GM23248 (cell line): ENCODE data around the gene CAPN7. TPM values are rescaled to one million over a fixed set of nuclear protein-coding genes. Genes with fewer than 3 reads are reported as not detected.
"Not testable (repeated sequence)": the region's sequence is repeated elsewhere in the genome, so short reads cannot be mapped to it uniquely, and the experiment has no call there.

Source experiments
- DNase-seq: peaks from one replicate; pipeline ENCODE4 v3.0.0-alpha.2; 2015
- H2AFZ ChIP-seq: fragments of 200-600 bp; sonication (generic); 2 replicates; pipeline ENCODE4 v1.6.1; 2016; ENCODE audit warnings: antibody characterized with exemption
- H3F3A ChIP-seq: fragments of 200-600 bp; sonication (generic); 2 replicates; pipeline ENCODE4 v1.6.1; 2016; ENCODE audit warnings: mild to moderate bottlenecking, antibody characterized with exemption, mixed run types; ENCODE audit not compliant: insufficient read depth
- H3K27ac ChIP-seq: fragments of 200-600 bp; sonication (generic); 2 replicates; pipeline ENCODE4 v1.5.1; 2016; ENCODE audit warnings: mild to moderate bottlenecking
- H3K27me3 ChIP-seq: fragments of 200-600 bp; sonication (generic); replicated peaks from 2 replicates; pipeline ENCODE4 v1.6.1; 2016; ENCODE audit warnings: mild to moderate bottlenecking; ENCODE audit not compliant: insufficient read depth
- H3K36me3 ChIP-seq: fragments of 200-600 bp; sonication (generic); 2 replicates; pipeline ENCODE4 v1.6.1; 2016; ENCODE audit warnings: low read depth, mild to moderate bottlenecking
- H3K4me1 ChIP-seq: fragments of 200-600 bp; sonication (generic); 2 replicates; pipeline ENCODE4 v1.6.1; 2016; ENCODE audit warnings: mild to moderate bottlenecking; ENCODE audit not compliant: insufficient read depth
- H3K4me2 ChIP-seq: fragments of 200-600 bp; sonication (generic); one replicate; pipeline ENCODE4 v1.6.1; 2016; ENCODE audit warnings: mild to moderate bottlenecking; ENCODE audit not compliant: unreplicated experiment
- H3K4me3 ChIP-seq: fragments of 200-600 bp; sonication (generic); 2 replicates; pipeline ENCODE4 v1.5.1; 2016; ENCODE audit warnings: mild to moderate bottlenecking
- H3K79me2 ChIP-seq: fragments of 200-600 bp; sonication (generic); 2 replicates; pipeline ENCODE4 v1.6.1; 2016; ENCODE audit warnings: mild to moderate bottlenecking; ENCODE audit not compliant: insufficient read depth
- H3K9ac ChIP-seq: fragments of 200-600 bp; sonication (generic); 2 replicates; pipeline ENCODE4 v1.6.1; 2016; ENCODE audit warnings: mild to moderate bottlenecking
- H3K9me2 ChIP-seq: fragments of 200-600 bp; sonication (generic); 2 replicates; pipeline ENCODE4 v1.6.1; 2016; ENCODE audit warnings: mixed run types, mild to moderate bottlenecking, moderate library complexity; ENCODE audit not compliant: insufficient read depth
- H3K9me3 ChIP-seq: fragments of 200-600 bp; sonication (generic); one replicate; pipeline ENCODE4 v1.6.1; 2017; ENCODE audit warnings: low read depth
- H4K20me1 ChIP-seq: fragments of 200-600 bp; sonication (generic); 2 replicates; pipeline ENCODE4 v1.6.0; 2016; ENCODE audit not compliant: insufficient read depth
- EZH2 ChIP-seq: fragments of 200-600 bp; sonication (generic); IDR thresholded peaks from 2 replicates; pipeline ENCODE4 v1.6.1; 2018; ENCODE audit warnings: antibody characterized with exemption, mild to moderate bottlenecking; ENCODE audit not compliant: insufficient read depth, poor library complexity, severe bottlenecking
- EZH2phosphoT487 ChIP-seq: fragments of 200-600 bp; sonication (generic); IDR thresholded peaks from 2 replicates; pipeline ENCODE4 v1.6.1; 2018; ENCODE audit warnings: antibody characterized with exemption, moderate library complexity, mild to moderate bottlenecking, low read depth; ENCODE audit not compliant: insufficient read depth
- WGBS, 2 experiments: methylation state at CpG; one replicate each; pipeline ENCODE4 v1.1.6; 2015 to 2017; ENCODE audit warnings: low lambda C conversion rate in 2 of 2, low coverage in 1 of 2; ENCODE audit errors: missing lambda C conversion rate in 2 of 2; 5-methylcytosine and 5-hydroxymethylcytosine counted together
- in situ Hi-C: fragments of 300-500 bp; cut with MboI; formaldehyde crosslinking; loops from 2 replicates; pipeline ENCODE4 v1.15.0; 2020
- polyA plus RNA-seq: library from polyadenylated mRNA; unstranded; fragments of >200 nt; fragmentation: Nextera tagmentation; extraction: Ambion mirVana; gene quantifications from 2 replicates; pipeline ENCODE4 v1.2.1, GENCODE V29; 2016
- total RNA-seq: library from RNA; depleted of rRNA; stranded (reverse); fragments of >200 nt; shearing (Covaris generic); gene quantifications from 2 replicates; pipeline ENCODE4 v1.2.3, GENCODE V29; 2014

CAPN7 gene
- total and polyA plus RNA-seq, 2 experiments from 2014 or later: 21.3 to 38.3 TPM

DNA sequence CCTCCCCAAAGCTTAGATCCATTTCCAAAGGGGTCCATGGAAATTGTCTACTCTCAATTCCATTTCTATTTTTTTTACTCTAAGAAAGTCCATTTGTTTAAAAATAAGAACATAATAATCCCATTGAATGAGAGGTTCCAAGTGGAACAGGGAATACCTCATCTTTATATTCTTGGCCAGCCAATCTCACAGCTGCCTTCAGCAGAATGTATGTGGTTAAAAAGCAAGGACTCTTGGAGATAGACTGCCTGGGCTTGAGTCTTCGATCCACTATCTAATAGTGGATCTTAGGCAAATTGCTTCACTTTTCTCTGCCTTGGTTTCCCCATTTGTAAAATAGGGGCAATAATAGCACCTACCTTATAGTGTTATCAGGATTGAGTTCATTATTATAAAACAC lies 24.5 kb upstream of the CAPN7 start:
- H3K9ac ChIP-seq: no peak overlapping the region
- 70 to 79% methylated on average over 1 of the region's 1 CpG for WGBS, 2 experiments
- H3K36me3 ChIP-seq: no peaks in the 10 kb centered on the region
- H3K9me3 ChIP-seq: no peaks in the 10 kb centered on the region
- no peaks in the 10 kb centered on the region for H3K79me2 ChIP-seq
- H3K27me3 ChIP-seq: peaks cover 71% of the 10 kb centered on the region
- no peaks in the 10 kb centered on the region for H3F3A ChIP-seq
- no peak overlapping the region for H3K27ac ChIP-seq
- H2AFZ ChIP-seq: no peak overlapping the region
- no peak overlapping the region for H3K4me2 ChIP-seq
- no peaks in the 10 kb centered on the region for H3K4me1 ChIP-seq
- H4K20me1 ChIP-seq: no peaks in the 10 kb centered on the region
- DNase-seq: no peak
- no peaks in the 10 kb centered on the region for H3K9me2 ChIP-seq
- no peak overlapping the region for H3K4me3 ChIP-seq
- in situ Hi-C loops: no loop called here
- TF ChIP-seq EZH2phosphoT487 (no peak), EZH2 (no peak)

DNA sequence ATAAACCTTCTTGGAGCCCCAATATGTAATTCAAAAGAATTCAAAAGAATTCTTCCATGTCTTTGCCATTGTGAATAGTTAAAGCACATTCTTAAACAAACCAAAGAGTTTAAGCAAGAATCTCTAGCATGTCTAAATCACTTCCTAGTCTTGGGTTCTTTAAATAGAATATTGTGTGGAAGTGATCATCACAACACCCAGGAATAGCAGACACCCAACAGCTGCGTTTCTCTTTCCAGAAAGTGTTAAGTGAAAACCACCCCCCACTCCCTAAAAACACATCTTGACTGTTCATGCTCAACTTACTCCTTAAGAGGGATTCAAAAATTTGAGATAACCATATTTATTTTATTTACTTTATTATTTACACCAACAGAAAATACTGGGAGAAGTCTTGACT lies 24.1 kb upstream of the CAPN7 start:
- Histone ChIP-seq H3K4me3 (no peak overlapping the region), H3K79me2 (no peaks in the 10 kb centered on the region), H3K9me3 (no peaks in the 10 kb centered on the region), H3K4me2 (no peak overlapping the region), H3K9me2 (no peaks in the 10 kb centered on the region), H4K20me1 (no peaks in the 10 kb centered on the region), H3K9ac (no peak overlapping the region), H3K27ac (no peak overlapping the region), H3K36me3 (no peaks in the 10 kb centered on the region), H3K27me3 (peaks cover 67% of the 10 kb centered on the region), H3F3A (no peaks in the 10 kb centered on the region), H2AFZ (no peak overlapping the region), H3K4me1 (no peaks in the 10 kb centered on the region)
- DNase-seq: no peak
- WGBS, 2 experiments: 70 to 73% methylated on average over 1 of the region's 1 CpG
- in situ Hi-C loops: no loop called here
- TF ChIP-seq EZH2phosphoT487 (no peak), EZH2 (no peak)

DNA sequence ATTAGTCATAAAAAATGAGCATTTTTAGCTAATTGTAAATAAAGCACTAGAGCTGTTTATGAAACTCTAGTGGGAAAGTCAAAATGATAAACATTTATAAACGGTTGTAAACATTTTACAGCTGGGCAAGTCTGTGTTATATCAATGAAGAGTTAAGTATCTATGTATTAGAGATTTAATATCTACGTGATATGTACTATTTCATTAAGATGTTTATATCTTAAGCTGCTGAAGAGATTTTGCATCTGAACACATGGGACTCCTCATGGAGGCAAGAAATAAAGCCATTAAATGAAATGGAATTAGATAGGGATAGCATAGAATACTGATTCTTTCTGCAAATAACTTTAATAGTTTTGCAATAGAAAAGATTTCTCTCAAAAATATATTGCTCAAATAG lies 23.0 kb upstream of the CAPN7 start:
- no peaks in the 10 kb centered on the region for H4K20me1 ChIP-seq
- H3K9ac ChIP-seq: no peak overlapping the region
- no peaks in the 10 kb centered on the region for H3K4me1 ChIP-seq
- no peak for TF ChIP-seq EZH2
- no peak for TF ChIP-seq EZH2phosphoT487
- no peaks in the 10 kb centered on the region for H3K36me3 ChIP-seq
- no peaks in the 10 kb centered on the region for H3K79me2 ChIP-seq
- no peaks in the 10 kb centered on the region for H3F3A ChIP-seq
- peaks cover 58% of the 10 kb centered on the region for H3K27me3 ChIP-seq
- H3K4me2 ChIP-seq: no peak overlapping the region
- H3K4me3 ChIP-seq: no peak overlapping the region
- 46 to 51% methylated on average over 2 of the region's 2 CpGs for WGBS, 2 experiments
- no peak overlapping the region for H2AFZ ChIP-seq
- in situ Hi-C loops: no loop called here
- no peaks in the 10 kb centered on the region for H3K9me2 ChIP-seq
- no peaks in the 10 kb centered on the region for H3K9me3 ChIP-seq
- H3K27ac ChIP-seq: no peak overlapping the region
- DNase-seq: no peak

DNA sequence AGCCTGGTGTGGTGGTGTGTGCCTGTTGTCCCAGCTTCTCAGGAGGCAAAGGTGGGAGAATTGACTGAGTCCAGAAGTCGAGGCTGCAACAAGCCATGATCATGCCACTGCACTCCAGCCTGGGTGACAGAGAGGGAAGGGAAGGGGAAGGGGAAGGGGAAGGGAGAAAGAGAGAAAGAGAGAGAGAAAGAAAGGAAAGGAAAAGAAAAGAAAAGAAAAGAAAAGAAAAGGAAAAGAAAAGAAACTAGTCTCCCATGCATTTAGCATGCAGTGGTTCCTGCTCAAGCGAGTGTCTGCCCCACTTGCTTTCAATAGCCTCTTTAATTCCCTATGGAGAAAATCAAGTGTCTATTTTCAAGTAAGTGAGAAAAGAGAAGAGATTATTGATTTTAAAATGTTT lies 20.6 kb upstream of the CAPN7 start:
- no peak for DNase-seq
- Histone ChIP-seq H3K79me2 (no peaks in the 10 kb centered on the region), H3K9me3 (no peaks in the 10 kb centered on the region), H4K20me1 (no peaks in the 10 kb centered on the region), H3F3A (no peaks in the 10 kb centered on the region), H3K27me3 (peaks cover 41% of the 10 kb centered on the region), H3K4me3 (no peak overlapping the region), H3K9ac (no peak overlapping the region), H2AFZ (no peak overlapping the region), H3K36me3 (no peaks in the 10 kb centered on the region), H3K4me1 (no peaks in the 10 kb centered on the region), H3K9me2 (no peaks in the 10 kb centered on the region), H3K4me2 (no peak overlapping the region), H3K27ac (no peak overlapping the region)
- WGBS, 2 experiments: 61 to 78% methylated on average over 2 of the region's 2 CpGs
- in situ Hi-C loops: no loop called here
- no peak for TF ChIP-seq EZH2
- no peak for TF ChIP-seq EZH2phosphoT487

DNA sequence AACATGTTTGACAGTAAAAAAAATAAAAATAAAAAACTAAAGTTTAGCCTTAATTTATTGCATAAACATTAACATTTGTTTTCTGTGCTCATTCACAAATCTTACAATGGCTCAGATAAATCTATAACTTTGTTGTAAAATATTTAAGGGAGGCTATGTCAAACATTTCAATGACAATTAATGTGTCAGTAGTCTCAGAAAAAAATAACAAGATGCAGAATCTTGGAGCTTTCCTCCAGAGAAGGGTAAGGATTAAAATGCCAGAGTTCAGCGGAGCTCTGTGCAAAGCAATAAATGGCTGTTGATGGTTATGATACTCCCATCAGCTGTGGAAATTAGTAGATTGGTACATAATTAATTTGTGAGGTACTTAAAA lies 20.0 kb upstream of the CAPN7 start:
- no peak for DNase-seq
- Histone ChIP-seq H3K9me2 (no peaks in the 10 kb centered on the region), H3K27me3 (peaks cover 35% of the 10 kb centered on the region), H3F3A (no peaks in the 10 kb centered on the region), H3K9me3 (no peaks in the 10 kb centered on the region), H2AFZ (no peak overlapping the region), H3K9ac (no peak overlapping the region), H3K4me1 (no peaks in the 10 kb centered on the region), H3K79me2 (no peaks in the 10 kb centered on the region), H3K4me3 (no peak overlapping the region), H3K4me2 (no peak overlapping the region), H4K20me1 (no peaks in the 10 kb centered on the region), H3K27ac (no peak overlapping the region), H3K36me3 (no peaks in the 10 kb centered on the region)
- in situ Hi-C loops: no loop called here
- no peak for TF ChIP-seq EZH2
- TF ChIP-seq EZH2phosphoT487: no peak
- 87 to 100% methylated on average over 1 of the region's 1 CpG for WGBS, 2 experiments

DNA sequence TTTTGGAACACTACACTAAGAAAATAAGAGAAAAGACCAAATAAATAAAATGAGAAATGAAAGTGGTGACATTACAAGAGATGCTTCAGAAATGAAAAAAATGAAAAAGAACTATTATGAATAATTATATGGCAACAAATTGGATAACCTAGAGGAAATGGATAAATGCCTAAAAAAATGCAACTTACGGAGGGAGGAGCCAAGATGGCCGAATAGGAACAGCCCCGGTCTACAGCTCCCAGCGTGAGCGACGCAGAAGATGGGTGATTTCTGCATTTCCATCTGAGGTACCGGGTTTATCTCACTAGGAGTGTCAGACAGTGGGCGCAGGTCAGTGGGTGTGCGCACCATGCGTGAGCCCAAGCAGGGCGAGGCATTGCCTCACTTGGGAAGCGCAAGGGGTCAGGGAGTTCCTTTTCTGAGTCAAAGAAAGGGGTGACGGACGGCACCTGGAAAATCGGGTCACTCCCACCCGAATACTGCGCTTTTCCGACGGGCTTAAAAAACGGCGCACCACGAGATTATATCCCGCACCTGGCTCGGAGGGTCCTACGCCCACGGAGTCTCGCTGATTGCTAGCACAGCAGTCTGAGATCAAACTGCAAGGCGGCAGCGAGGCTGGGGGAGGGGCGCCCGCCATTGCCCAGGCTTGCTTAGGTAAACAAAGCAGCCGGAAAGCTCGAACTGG lies 19.4 kb upstream of the CAPN7 start:
- H3K79me2 ChIP-seq, H3K4me2 ChIP-seq, H3K9me3 ChIP-seq, H3K9me2 ChIP-seq, H3K4me3 ChIP-seq, in situ Hi-C loops, H3K9ac ChIP-seq, H3K27ac ChIP-seq, H3K36me3 ChIP-seq, H3F3A ChIP-seq, H4K20me1 ChIP-seq, H2AFZ ChIP-seq, DNase-seq, H3K4me1 ChIP-seq: not testable (repeated sequence)
- H3K27me3 ChIP-seq: peaks cover 29% of the 10 kb centered on the region
- WGBS, 2 experiments: 75 to 77% methylated on average over 10 to 14 of the region's 33 CpGs
